Osteocyte (in vitro differentiated cells): ENCODE data around the gene NSMCE1. TPM values are rescaled to one million over a fixed set of nuclear protein-coding genes. Genes with fewer than 3 reads are reported as not detected.

Experiments
- DNase-seq: peaks from one replicate; pipeline ENCODE4 v3.0.0; 2021; ENCODE audit warnings: mixed read lengths; ENCODE audit not compliant: unreplicated experiment; ENCODE audit errors: extremely low spot score
- H3K27ac Mint-ChIP-seq: one replicate; pipeline ENCODE4 v1.8.0; 2021; ENCODE audit warnings: mild to moderate bottlenecking, mixed read lengths; ENCODE audit not compliant: unreplicated experiment
- H3K27me3 Mint-ChIP-seq: one replicate; pipeline ENCODE4 v1.8.0; 2021; ENCODE audit warnings: mixed read lengths; ENCODE audit not compliant: unreplicated experiment
- H3K36me3 Mint-ChIP-seq: one replicate; pipeline ENCODE4 v1.8.0; 2021; ENCODE audit warnings: mixed read lengths; ENCODE audit not compliant: unreplicated experiment
- H3K4me1 Mint-ChIP-seq: one replicate; pipeline ENCODE4 v1.8.0; 2021; ENCODE audit warnings: mixed read lengths; ENCODE audit not compliant: unreplicated experiment
- H3K4me3 Mint-ChIP-seq: one replicate; pipeline ENCODE4 v1.8.0; 2021; ENCODE audit warnings: mild to moderate bottlenecking, moderate library complexity, mixed read lengths; ENCODE audit not compliant: unreplicated experiment
- H3K9me3 Mint-ChIP-seq: one replicate; pipeline ENCODE4 v1.8.0; 2021; ENCODE audit warnings: mixed read lengths; ENCODE audit not compliant: unreplicated experiment
- total RNA-seq: library from RNA; stranded (reverse); gene quantifications from 2 replicates; pipeline ENCODE4 v1.2.1, GENCODE V29; 2021
- TF ChIP-seq, protein P1 (sequence below): fragments of 200-600 bp; sonication (generic); IDR thresholded peaks from 2 replicates; pipeline ENCODE4 v1.5.0; 2021; ENCODE audit warnings: antibody characterized with exemption, mild to moderate bottlenecking, moderate library complexity

Gene NSMCE1
- total RNA-seq, 1 donor from 2014 or later: 28.3 TPM

- H3K4me3 Mint-ChIP-seq: no peak overlapping the region
- H3K4me1 Mint-ChIP-seq: no peaks in the 10 kb centered on the region
- H3K9me3 Mint-ChIP-seq: no peaks in the 10 kb centered on the region
- TF ChIP-seq, protein P1, sequence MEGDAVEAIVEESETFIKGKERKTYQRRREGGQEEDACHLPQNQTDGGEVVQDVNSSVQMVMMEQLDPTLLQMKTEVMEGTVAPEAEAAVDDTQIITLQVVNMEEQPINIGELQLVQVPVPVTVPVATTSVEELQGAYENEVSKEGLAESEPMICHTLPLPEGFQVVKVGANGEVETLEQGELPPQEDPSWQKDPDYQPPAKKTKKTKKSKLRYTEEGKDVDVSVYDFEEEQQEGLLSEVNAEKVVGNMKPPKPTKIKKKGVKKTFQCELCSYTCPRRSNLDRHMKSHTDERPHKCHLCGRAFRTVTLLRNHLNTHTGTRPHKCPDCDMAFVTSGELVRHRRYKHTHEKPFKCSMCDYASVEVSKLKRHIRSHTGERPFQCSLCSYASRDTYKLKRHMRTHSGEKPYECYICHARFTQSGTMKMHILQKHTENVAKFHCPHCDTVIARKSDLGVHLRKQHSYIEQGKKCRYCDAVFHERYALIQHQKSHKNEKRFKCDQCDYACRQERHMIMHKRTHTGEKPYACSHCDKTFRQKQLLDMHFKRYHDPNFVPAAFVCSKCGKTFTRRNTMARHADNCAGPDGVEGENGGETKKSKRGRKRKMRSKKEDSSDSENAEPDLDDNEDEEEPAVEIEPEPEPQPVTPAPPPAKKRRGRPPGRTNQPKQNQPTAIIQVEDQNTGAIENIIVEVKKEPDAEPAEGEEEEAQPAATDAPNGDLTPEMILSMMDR: no peak
- H3K36me3 Mint-ChIP-seq: no peaks in the 10 kb centered on the region
- H3K27ac Mint-ChIP-seq: no peak overlapping the region
- no peak for DNase-seq
- H3K27me3 Mint-ChIP-seq: peaks cover 8% of the 10 kb centered on the region
These were observed 85.6 kb downstream of the NSMCE1 start for GRCh38 chr16:27182906-27183405.

GRCh38 chr16:27181019-27181790 lies 87.4 kb downstream of the NSMCE1 start:
- Mint-ChIP-seq H3K27me3 (peaks cover 8% of the 10 kb centered on the region), H3K27ac (no peak overlapping the region), H3K36me3 (no peaks in the 10 kb centered on the region), H3K9me3 (no peaks in the 10 kb centered on the region), H3K4me3 (no peak overlapping the region), H3K4me1 (peaks cover 5% of the 10 kb centered on the region)
- DNase-seq: no peak
- TF ChIP-seq, protein P1: no peak

DNA sequence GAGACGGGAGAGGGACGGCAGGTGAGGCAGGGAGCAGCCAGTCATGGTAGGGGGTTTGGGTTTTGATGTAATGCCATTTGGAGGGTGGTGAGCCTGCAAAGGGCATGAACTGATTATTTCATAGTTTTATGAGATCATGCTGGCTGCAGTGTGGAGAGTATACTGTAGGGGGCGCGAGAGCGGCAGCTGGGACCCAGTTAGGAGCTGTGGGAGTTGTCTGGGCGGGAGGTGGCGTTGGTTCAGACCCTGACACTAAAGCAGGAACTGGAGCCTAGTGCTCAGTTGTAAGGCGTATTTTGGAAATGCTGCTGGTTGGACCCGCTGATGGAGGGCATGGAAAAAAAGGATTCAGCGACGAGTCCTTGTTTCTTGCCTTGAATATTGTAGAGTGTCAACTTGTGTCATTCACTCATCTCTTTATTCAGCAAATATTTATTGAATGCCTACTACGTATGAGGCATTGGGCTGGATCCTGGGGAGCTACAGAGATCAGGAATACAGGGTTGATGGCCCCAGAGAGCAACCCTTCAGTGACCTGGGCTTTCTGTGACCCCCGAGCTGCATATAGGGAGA lies 89.0 kb downstream of the NSMCE1 start:
- Mint-ChIP-seq H3K4me3 (no peak overlapping the region), H3K4me1 (peaks cover 5% of the 10 kb centered on the region), H3K36me3 (no peaks in the 10 kb centered on the region), H3K27ac (no peak overlapping the region), H3K9me3 (no peaks in the 10 kb centered on the region), H3K27me3 (peaks cover 8% of the 10 kb centered on the region)
- TF ChIP-seq, protein P1: peak; percentile 67
- DNase-seq: peak; percentile 87

DNA sequence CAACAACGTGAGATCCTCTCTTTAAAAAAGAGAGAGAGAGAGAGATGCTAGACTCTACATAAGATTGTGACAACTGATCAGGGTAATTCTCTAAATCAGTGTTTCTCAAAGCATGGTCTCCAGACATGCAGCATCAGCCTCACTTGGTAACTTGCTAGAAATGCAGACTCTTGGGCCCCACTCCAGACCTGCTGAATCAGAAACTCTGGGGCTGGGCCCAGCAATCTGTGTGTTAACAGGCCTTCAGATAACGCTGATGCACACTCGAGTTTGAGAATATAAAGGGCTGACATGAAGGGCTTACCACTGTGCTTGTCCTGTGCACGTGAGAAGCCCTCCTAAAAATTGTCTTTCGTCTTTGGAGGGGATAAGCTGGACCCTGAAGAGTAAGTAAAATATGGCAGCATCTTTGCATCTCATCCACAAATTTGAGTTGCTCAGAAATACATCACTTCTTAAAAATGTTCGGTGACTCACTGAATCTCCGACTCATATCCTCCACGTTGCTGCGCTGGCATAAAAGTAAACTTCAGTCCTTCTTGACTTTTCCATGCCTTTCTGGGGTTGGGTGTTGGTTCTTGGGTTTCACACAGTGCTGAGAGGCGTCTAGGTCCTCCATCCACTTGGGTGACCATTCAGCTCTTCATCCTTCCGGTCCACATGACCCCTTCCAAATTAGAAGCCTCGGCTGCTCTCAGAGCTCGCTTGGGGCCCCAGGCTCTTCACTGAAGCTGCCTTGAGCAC lies 91.4 kb downstream of the NSMCE1 start:
- Mint-ChIP-seq H3K4me1 (peaks cover 5% of the 10 kb centered on the region), H3K27me3 (peaks cover 7% of the 10 kb centered on the region), H3K4me3 (no peak overlapping the region), H3K27ac (no peak overlapping the region), H3K9me3 (peaks cover under 1% of the 10 kb centered on the region), H3K36me3 (no peaks in the 10 kb centered on the region)
- TF ChIP-seq, protein P1: no peak
- no peak for DNase-seq

DNA sequence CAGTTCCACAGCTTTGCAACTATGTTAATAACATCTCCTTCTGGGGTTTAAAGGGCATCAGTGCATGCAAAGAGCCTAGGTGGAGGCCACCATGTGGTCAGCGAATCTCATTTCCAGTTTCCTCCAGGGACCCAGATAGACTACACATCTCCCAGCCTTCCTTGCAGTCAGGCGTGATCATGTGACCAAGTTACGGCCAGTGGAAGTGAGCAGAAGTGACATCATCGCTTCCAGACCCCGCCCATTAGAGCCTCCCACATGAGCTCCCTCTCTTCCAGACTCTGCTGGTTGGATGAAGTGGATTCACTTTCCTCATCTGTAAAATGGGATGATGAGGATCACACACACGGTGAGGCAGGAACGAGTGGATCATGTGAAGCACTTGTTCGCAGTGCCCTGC lies 92.7 kb downstream of the NSMCE1 start:
- H3K36me3 Mint-ChIP-seq: no peaks in the 10 kb centered on the region
- H3K27ac Mint-ChIP-seq: no peak overlapping the region
- peaks cover 2% of the 10 kb centered on the region for H3K27me3 Mint-ChIP-seq
- no peak for DNase-seq
- no peak overlapping the region for H3K4me3 Mint-ChIP-seq
- H3K9me3 Mint-ChIP-seq: peaks cover 8% of the 10 kb centered on the region
- TF ChIP-seq, protein P1: no peak
- peaks cover 5% of the 10 kb centered on the region for H3K4me1 Mint-ChIP-seq
